NAMALWA (cell line): ENCODE data around the gene C3orf80.
"Not testable (repeated sequence)": the region's sequence is repeated elsewhere in the genome, so short reads cannot be mapped to it uniquely, and the experiment has no call there.

Source experiments
- DNase-seq: peaks from one replicate; pipeline ENCODE4 v3.0.0-alpha.2; 2015; ENCODE audit warnings: low spot score

Gene C3orf80

GRCh38 chr3:160213191-160213590, 12.0 kb upstream of the C3orf80 start:
- DNase-seq = no peak

- DNase-seq = no peak
These were observed 7.5 kb upstream of the C3orf80 start for GRCh38 chr3:160217675-160218074.

GRCh38 chr3:160218136-160218535, 7.1 kb upstream of the C3orf80 start:
- DNase-seq = no peak

GRCh38 chr3:160220038-160220437, 5.2 kb upstream of the C3orf80 start:
- no peak for DNase-seq

GRCh38 chr3:160221019-160221418, 4.2 kb upstream of the C3orf80 start:
- no peak for DNase-seq

GRCh38 chr3:160224256-160224655, 966 bp upstream of the C3orf80 start:
- no peak for DNase-seq

GRCh38 chr3:160224811-160225175, 429 bp upstream of the C3orf80 start:
- no peak for DNase-seq

GRCh38 chr3:160226026-160226907, 1.0 kb downstream of the C3orf80 start:
- no peak for DNase-seq

GRCh38 chr3:160227419-160227818, 2.2 kb downstream of the C3orf80 start:
- no peak for DNase-seq

- no peak for DNase-seq
These were observed 6.8 kb downstream of the C3orf80 start for GRCh38 chr3:160232014-160232413.

- DNase-seq = not testable (repeated sequence)
These were observed 15.5 kb downstream of the C3orf80 start for GRCh38 chr3:160240719-160241118.

- no peak for DNase-seq
These were observed 20.1 kb downstream of the C3orf80 start for GRCh38 chr3:160245261-160245800.

- no peak for DNase-seq
These were observed 22.5 kb downstream of the C3orf80 start for GRCh38 chr3:160247766-160248165.

- DNase-seq = no peak
These were observed 28.1 kb downstream of the C3orf80 start for GRCh38 chr3:160253298-160253697.

- DNase-seq = no peak
These were observed 32.4 kb downstream of the C3orf80 start for GRCh38 chr3:160257606-160258005.

GRCh38 chr3:160259589-160259988, 34.4 kb downstream of the C3orf80 start:
- DNase-seq = no peak

GRCh38 chr3:160260587-160261270, 35.5 kb downstream of the C3orf80 start:
- DNase-seq = no peak

GRCh38 chr3:160265088-160265487, 39.9 kb downstream of the C3orf80 start:
- no peak for DNase-seq
